Activated CD4-positive, alpha-beta T cell treated with anti-CD3 and anti-CD28 coated beads, Interleukin-10, Interleukin-2, amounts not matched to agents 100 ng/mL and 50 ng/mL, durations not matched to agents 16 hours and 8 hours (primary cell): ENCODE data around the gene CCL19.

Experiments used
- DNase-seq: peaks from one replicate; pipeline ENCODE4 v3.0.0-alpha.2; 2020

CCL19 gene

GRCh38 chr9:34693560-34693959, 2.5 kb upstream of the CCL19 start:
- DNase-seq = no peak

- DNase-seq = no peak
These were observed 850 bp upstream of the CCL19 start for GRCh38 chr9:34691936-34692315.

GRCh38 chr9:34689512-34689911, 1.6 kb downstream of the CCL19 start:
- no peak for DNase-seq

- no peak for DNase-seq
These were observed 2.0 kb downstream of the CCL19 start for GRCh38 chr9:34689116-34689470.

- DNase-seq = no peak
These were observed 2.6 kb downstream of the CCL19 start for GRCh38 chr9:34688329-34689115.

- DNase-seq = no peak
These were observed 3.6 kb downstream of the CCL19 start for GRCh38 chr9:34687276-34688030.

GRCh38 chr9:34686732-34687131, 4.3 kb downstream of the CCL19 start:
- DNase-seq = no peak

- no peak for DNase-seq
These were observed 4.8 kb downstream of the CCL19 start for GRCh38 chr9:34686231-34686630.

GRCh38 chr9:34685591-34685990, 5.5 kb downstream of the CCL19 start:
- no peak for DNase-seq

- no peak for DNase-seq
These were observed 6.3 kb downstream of the CCL19 start for GRCh38 chr9:34684816-34685215.

GRCh38 chr9:34684145-34684544, 6.9 kb downstream of the CCL19 start:
- peak; percentile 43 for DNase-seq

GRCh38 chr9:34675869-34676268, 15.2 kb downstream of the CCL19 start:
- DNase-seq = no peak

GRCh38 chr9:34675048-34675714, 15.9 kb downstream of the CCL19 start:
- peak; percentile 66 for DNase-seq

GRCh38 chr9:34674440-34674839, 16.6 kb downstream of the CCL19 start:
- no peak for DNase-seq

- DNase-seq = no peak
These were observed 19.8 kb downstream of the CCL19 start for GRCh38 chr9:34671307-34671706.

- DNase-seq = no peak
These were observed 21.1 kb downstream of the CCL19 start for GRCh38 chr9:34669809-34670562.

GRCh38 chr9:34665381-34666250, 25.5 kb downstream of the CCL19 start:
- peak; percentile 91 for DNase-seq

- no peak for DNase-seq
These were observed 26.1 kb downstream of the CCL19 start for GRCh38 chr9:34665067-34665380.

GRCh38 chr9:34664281-34665066, 26.6 kb downstream of the CCL19 start:
- DNase-seq = peak; percentile 74

GRCh38 chr9:34663303-34663605, 27.8 kb downstream of the CCL19 start:
- no peak for DNase-seq

GRCh38 chr9:34662526-34663302, 28.4 kb downstream of the CCL19 start, which contains the start of gene CCL27:
Gene CCL27 (minus strand): TSS chr9:34662657. CDS start chr9:34662633, 24 bp downstream.
- DNase-seq = no peak
